HG03025 (cell line): ENCODE measurements around the gene RTN4R.

Source experiments
- ATAC-seq: cut with Tn5 transposase; IDR thresholded peaks from one replicate; pipeline ENCODE4 v1.9.1; 2021; ENCODE audit warnings: mild to moderate bottlenecking, moderate library complexity; ENCODE audit not compliant: unreplicated experiment, low FRiP score

Gene RTN4R

GRCh38 chr22:20244250-20244648, 23.9 kb downstream of the RTN4R start:
- no peak for ATAC-seq

DNA sequence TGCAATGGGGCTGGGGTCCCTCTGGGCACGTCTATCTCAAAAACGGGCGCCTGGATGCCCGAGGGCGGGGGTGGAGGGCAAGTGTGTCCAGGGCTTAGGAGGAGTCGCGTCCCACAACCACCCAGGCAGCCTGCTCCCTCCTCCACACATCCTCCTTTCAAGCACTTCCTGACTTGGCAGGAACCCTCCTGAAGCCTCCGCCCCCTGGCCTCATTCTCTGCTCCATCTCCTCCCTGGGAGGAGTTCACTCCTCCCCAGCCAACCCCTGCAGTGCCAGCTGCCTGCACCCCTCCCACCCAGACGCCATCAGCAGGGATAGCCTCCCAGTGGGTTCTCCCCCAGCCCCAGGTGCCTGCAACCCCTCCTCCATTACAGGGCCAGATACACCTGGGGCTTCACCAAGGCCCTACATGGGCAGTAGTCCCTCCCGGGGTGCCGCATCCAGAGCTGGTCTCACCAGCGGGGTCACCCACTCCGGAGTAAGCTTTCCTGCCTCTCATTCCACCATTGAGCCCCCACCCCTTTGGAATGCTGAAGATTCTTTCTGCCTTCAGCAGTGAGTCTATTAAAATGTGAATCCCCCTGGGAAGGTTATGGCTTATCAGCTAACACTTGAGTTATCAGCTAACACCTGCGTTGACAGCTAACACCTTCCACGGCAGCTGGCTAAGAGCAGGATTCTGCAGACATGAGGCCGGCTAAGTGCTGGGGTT, 24.4 kb downstream of the RTN4R start:
- no peak for ATAC-seq

GRCh38 chr22:20243176-20243536, 25.0 kb downstream of the RTN4R start:
- no peak for ATAC-seq

DNA sequence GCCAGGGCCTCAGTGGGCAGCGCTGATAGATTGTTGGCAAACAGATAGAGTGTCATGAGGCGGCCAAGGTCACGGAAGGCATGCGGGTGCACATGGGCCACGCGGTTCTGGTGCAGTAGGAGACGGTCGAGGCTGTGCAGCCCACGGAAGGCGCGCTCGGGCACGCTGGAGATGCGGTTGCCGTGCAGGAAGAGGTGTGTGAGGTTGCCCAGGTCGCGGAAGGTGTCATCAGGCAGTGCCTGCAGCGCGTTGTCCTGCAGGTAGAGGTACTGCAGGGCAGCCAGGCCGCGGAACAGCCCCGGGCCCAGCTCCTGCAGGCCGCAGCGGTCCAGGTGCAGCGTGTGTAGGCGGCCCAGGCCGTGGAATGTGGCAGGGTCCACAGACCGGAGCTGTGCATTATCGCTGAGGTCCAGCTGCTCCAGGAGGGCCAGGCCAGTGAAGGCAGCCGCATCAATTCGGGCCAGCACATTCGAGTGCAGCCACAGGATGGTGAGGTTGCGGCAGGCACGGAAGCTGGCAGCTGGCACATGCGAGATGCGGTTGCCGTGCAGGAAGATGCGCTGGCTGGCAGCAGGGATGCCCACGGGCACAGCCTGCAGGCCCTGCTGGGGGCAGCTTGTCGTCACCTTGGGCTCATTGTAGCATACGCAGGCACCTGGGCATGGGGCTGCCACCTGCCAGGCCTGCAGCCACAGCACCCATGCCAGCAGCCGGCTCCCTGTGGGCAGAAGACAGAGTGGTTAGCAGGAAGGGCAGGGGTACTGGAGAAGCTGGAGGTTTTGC, 25.5 kb downstream of the RTN4R start:
- ATAC-seq, result no peak

- ATAC-seq, result no peak
Observed at GRCh38 chr22:20241579-20242392, 26.3 kb downstream of the RTN4R start.

- ATAC-seq, result no peak
Observed at GRCh38 chr22:20240900-20241299, 27.2 kb downstream of the RTN4R start.

DNA sequence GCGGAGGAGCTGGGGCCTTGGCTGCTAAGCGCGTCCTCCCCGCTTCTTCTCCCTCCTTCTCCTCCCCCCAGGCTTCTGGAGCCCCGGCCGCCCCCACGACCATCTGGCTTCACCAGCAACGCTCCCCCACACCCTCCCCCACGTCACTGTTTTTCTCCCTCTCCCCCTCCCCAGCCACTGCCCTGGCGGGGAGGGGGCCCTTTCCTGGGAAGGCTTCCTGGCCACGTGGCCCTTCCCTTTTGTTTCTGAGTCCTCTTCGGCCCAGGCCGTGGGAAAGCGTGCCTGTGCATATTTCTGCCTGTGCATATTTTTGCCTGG, 27.7 kb downstream of the RTN4R start:
- ATAC-seq, result no peak

GRCh38 chr22:20239676-20240446, 28.3 kb downstream of the RTN4R start:
- no peak for ATAC-seq

DNA sequence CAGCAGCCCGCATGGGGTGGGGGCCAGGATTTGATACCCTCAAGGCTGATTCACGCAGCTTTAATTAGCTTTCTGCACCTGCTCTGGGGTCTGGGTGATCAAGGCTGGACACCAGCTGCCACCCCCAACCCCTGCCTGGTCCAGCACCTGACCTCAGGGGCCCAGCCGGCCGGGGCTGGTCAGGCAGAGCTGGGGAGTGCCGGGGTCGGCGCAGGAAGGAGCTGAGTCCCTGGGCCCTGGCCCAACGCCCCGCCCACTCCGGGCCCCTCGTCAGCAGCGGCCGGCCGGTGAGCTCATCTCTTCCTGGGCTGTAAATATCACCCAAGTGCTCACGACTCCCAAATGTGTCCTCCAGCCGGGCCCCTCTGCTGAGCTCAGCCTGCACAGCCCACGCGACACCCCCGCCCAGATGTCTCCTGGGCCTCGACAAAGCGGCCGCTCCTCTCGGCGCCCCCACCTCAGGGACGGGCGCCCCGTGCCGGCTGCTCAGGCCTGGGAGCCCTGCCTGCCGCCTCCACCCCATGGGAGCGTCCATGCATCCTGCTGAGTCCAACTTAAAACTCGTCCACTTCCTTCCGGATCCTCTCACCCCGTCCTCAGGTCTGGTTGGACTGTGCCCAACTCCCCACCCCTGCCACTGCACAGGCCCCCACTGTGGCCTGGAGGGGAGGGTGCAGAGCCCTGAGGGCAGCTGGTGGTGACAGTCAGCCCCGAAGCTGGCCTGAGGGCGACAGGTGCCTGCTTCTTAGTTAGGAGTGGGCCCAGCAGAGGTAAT, 29.0 kb downstream of the RTN4R start:
- no peak for ATAC-seq

DNA sequence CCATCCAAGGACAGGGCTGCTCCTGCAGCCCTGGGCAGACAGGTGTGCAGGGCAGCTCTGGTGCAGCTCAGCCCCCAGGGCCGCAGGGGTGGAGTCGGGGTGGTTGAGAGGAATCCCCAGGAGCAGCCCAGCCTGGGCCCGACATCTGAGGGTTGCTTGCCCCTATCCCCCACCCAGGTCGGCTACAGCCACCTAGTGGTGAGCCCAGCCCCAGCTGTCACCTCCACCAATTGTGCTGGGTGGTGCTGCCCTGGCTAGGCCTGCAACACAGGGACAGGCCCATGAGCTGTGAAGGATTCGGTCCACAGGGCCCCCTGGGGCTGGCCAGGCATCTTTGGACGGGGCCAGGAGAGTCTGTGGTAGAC, 29.6 kb downstream of the RTN4R start:
- no peak for ATAC-seq

GRCh38 chr22:20237480-20238440, 30.4 kb downstream of the RTN4R start:
- no peak for ATAC-seq

- ATAC-seq, result no peak
Observed at GRCh38 chr22:20236052-20236717, 31.9 kb downstream of the RTN4R start.

GRCh38 chr22:20235389-20235991, 32.6 kb downstream of the RTN4R start:
- ATAC-seq, result no peak

DNA sequence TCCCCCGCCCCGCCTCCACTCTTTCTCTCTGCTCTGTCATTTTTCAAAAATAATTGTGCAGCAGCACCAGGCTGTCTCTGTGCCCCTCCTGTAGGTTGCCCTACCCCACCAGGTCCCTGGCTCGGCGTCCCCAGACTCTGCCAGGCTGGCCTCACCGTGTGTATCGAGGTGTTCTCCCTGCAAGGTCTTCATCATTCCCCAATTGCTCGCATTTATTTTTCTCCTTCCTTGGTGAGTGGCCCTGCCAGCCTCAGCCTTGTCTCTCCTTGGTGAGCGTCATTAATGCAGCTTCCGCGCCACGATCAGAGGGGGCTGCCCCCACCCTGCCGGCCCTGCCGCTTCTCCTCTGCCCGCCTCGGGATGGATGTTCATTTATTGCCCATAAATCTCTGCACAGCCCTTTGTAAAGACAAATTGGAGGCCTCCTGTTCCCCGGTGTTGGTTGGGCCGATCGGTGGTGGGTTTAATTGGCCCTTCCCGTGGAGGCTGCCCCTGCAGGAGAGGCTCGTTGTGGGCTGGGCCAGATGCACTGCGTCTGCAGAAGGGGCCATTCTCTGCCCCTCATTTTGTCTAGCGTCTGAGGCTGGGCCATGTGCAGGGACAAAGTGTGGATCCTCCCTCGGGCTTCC, 33.2 kb downstream of the RTN4R start:
- no peak for ATAC-seq

DNA sequence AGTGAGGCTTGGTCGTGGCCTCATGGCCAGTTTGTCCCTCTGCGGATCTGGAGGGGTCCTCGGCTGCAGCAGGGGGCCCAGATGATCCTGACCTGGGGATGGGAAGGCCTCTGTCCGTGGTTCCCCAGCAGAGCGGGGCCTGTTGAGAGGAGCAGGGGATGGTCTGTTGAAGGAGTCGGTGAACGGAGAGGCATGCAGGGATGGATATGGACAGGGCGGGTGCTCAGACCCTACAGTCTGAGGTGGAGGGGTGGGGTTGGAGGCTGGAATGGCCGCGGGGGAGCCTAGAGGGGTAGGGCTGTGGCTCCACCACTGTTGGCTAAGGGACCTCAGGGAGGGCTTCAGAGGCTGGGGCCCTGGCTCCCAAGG, 33.8 kb downstream of the RTN4R start:
- ATAC-seq, result no peak

- ATAC-seq, result no peak
Observed at GRCh38 chr22:20233351-20234313, 34.5 kb downstream of the RTN4R start.
